ENCODE results near the gene LRMDA. TPM values are rescaled to one million over a fixed set of nuclear protein-coding genes. Genes with fewer than 3 reads are reported as not detected.

Gene LRMDA
- total and polyA plus RNA-seq, 2 of the 13 experiments (the other 11 are each of a cell fraction or from before 2014, with no cell fraction given): 13.4 to 22.0 TPM

DNA sequence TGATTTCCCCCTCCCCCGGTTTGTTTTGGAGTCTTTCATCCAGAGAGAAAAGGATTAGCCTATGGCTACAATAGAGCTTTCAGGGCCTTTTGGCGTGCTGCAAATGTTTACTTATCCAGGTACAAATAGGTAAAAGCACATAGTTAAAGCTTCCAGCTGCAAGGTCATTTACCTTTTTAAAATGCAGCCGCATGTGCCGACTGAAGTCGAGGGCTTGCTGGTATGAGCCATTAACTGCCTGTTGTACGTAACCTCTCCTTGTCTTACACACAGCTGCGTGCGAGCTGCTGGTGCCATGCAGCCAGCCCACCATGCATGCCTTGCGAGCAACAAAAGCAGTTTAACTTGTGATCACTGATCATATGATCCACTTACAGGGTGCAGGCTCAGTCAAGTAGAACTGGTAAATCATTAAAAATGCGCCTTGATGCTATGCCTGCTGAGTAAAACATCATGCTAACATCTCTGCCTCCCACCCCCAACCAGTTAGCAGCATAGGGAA is 866.4 kb downstream of the LRMDA start (continued):
- TF ChIP-seq MIER2 (CRISPR knock-in tag; IDR thresholded peaks at IDR 0.05) (no peak), TOPORS (CRISPR knock-in tag; IDR thresholded peaks at IDR 0.05) (peak; percentile 65; the same call in 1 of the 2 replicates), NFRKB (IDR thresholded peaks at IDR 0.05) (no peak), ISL2 (CRISPR knock-in tag; IDR thresholded peaks at IDR 0.05) (peak; percentile 82), MIXL1 (CRISPR knock-in tag; IDR thresholded peaks at IDR 0.05) (peak; percentile 59), ZNF598 (CRISPR knock-in tag; IDR thresholded peaks at IDR 0.05; ENCODE audit: borderline replicate concordance) (no peak), CC2D1A (CRISPR knock-in tag; IDR thresholded peaks at IDR 0.05) (no peak), ZNF337 (CRISPR knock-in tag; IDR thresholded peaks at IDR 0.05; ENCODE audit: borderline replicate concordance, low read depth) (no peak), ZNF274 (CRISPR knock-in tag; IDR thresholded peaks at IDR 0.05) (0 out of 2 replicates have a peak, but pooled peaks have one; percentile 21), SRSF4 (IDR thresholded peaks at IDR 0.05; ENCODE audit: low read depth, low read length, poor library complexity, severe bottlenecking) (no peak), RFX3 (CRISPR knock-in tag; IDR thresholded peaks at IDR 0.05) (no peak)
- TF ChIP-seq, protein P1, sequence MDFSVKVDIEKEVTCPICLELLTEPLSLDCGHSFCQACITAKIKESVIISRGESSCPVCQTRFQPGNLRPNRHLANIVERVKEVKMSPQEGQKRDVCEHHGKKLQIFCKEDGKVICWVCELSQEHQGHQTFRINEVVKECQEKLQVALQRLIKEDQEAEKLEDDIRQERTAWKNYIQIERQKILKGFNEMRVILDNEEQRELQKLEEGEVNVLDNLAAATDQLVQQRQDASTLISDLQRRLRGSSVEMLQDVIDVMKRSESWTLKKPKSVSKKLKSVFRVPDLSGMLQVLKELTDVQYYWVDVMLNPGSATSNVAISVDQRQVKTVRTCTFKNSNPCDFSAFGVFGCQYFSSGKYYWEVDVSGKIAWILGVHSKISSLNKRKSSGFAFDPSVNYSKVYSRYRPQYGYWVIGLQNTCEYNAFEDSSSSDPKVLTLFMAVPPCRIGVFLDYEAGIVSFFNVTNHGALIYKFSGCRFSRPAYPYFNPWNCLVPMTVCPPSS (IDR thresholded peaks at IDR 0.05): no peak
- TF ChIP-seq, protein P2, sequence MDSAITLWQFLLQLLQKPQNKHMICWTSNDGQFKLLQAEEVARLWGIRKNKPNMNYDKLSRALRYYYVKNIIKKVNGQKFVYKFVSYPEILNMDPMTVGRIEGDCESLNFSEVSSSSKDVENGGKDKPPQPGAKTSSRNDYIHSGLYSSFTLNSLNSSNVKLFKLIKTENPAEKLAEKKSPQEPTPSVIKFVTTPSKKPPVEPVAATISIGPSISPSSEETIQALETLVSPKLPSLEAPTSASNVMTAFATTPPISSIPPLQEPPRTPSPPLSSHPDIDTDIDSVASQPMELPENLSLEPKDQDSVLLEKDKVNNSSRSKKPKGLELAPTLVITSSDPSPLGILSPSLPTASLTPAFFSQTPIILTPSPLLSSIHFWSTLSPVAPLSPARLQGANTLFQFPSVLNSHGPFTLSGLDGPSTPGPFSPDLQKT (CRISPR knock-in tag; IDR thresholded peaks at IDR 0.05; ENCODE audit: borderline replicate concordance): no peak
- TF ChIP-seq, protein P3, sequence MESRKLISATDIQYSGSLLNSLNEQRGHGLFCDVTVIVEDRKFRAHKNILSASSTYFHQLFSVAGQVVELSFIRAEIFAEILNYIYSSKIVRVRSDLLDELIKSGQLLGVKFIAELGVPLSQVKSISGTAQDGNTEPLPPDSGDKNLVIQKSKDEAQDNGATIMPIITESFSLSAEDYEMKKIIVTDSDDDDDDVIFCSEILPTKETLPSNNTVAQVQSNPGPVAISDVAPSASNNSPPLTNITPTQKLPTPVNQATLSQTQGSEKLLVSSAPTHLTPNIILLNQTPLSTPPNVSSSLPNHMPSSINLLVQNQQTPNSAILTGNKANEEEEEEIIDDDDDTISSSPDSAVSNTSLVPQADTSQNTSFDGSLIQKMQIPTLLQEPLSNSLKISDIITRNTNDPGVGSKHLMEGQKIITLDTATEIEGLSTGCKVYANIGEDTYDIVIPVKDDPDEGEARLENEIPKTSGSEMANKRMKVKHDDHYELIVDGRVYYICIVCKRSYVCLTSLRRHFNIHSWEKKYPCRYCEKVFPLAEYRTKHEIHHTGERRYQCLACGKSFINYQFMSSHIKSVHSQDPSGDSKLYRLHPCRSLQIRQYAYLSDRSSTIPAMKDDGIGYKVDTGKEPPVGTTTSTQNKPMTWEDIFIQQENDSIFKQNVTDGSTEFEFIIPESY (CRISPR knock-in tag; IDR thresholded peaks at IDR 0.05): no peak
- TF ChIP-seq, protein P4, sequence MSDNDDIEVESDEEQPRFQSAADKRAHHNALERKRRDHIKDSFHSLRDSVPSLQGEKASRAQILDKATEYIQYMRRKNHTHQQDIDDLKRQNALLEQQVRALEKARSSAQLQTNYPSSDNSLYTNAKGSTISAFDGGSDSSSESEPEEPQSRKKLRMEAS (IDR thresholded peaks at IDR 0.05): peak; percentile 89
- TF ChIP-seq, protein P5, sequence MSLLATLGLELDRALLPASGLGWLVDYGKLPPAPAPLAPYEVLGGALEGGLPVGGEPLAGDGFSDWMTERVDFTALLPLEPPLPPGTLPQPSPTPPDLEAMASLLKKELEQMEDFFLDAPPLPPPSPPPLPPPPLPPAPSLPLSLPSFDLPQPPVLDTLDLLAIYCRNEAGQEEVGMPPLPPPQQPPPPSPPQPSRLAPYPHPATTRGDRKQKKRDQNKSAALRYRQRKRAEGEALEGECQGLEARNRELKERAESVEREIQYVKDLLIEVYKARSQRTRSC (CRISPR knock-in tag; IDR thresholded peaks at IDR 0.05; ENCODE audit: low read depth): peak; percentile 89; the same call in 1 of the 2 replicates
- TF ChIP-seq, protein P6, sequence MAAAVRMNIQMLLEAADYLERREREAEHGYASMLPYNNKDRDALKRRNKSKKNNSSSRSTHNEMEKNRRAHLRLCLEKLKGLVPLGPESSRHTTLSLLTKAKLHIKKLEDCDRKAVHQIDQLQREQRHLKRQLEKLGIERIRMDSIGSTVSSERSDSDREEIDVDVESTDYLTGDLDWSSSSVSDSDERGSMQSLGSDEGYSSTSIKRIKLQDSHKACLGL (CRISPR knock-in tag; IDR thresholded peaks at IDR 0.05): no peak
- TF ChIP-seq, protein P7, sequence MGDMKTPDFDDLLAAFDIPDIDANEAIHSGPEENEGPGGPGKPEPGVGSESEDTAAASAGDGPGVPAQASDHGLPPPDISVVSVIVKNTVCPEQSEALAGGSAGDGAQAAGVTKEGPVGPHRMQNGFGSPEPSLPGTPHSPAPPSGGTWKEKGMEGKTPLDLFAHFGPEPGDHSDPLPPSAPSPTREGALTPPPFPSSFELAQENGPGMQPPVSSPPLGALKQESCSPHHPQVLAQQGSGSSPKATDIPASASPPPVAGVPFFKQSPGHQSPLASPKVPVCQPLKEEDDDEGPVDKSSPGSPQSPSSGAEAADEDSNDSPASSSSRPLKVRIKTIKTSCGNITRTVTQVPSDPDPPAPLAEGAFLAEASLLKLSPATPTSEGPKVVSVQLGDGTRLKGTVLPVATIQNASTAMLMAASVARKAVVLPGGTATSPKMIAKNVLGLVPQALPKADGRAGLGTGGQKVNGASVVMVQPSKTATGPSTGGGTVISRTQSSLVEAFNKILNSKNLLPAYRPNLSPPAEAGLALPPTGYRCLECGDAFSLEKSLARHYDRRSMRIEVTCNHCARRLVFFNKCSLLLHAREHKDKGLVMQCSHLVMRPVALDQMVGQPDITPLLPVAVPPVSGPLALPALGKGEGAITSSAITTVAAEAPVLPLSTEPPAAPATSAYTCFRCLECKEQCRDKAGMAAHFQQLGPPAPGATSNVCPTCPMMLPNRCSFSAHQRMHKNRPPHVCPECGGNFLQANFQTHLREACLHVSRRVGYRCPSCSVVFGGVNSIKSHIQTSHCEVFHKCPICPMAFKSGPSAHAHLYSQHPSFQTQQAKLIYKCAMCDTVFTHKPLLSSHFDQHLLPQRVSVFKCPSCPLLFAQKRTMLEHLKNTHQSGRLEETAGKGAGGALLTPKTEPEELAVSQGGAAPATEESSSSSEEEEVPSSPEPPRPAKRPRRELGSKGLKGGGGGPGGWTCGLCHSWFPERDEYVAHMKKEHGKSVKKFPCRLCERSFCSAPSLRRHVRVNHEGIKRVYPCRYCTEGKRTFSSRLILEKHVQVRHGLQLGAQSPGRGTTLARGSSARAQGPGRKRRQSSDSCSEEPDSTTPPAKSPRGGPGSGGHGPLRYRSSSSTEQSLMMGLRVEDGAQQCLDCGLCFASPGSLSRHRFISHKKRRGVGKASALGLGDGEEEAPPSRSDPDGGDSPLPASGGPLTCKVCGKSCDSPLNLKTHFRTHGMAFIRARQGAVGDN (CRISPR knock-in tag; IDR thresholded peaks at IDR 0.05): peak; percentile 87
- TF ChIP-seq, protein P8, sequence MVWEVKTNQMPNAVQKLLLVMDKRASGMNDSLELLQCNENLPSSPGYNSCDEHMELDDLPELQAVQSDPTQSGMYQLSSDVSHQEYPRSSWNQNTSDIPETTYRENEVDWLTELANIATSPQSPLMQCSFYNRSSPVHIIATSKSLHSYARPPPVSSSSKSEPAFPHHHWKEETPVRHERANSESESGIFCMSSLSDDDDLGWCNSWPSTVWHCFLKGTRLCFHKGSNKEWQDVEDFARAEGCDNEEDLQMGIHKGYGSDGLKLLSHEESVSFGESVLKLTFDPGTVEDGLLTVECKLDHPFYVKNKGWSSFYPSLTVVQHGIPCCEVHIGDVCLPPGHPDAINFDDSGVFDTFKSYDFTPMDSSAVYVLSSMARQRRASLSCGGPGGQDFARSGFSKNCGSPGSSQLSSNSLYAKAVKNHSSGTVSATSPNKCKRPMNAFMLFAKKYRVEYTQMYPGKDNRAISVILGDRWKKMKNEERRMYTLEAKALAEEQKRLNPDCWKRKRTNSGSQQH (CRISPR knock-in tag; IDR thresholded peaks at IDR 0.05; ENCODE audit: low read depth): peak; percentile 80; the same call in 1 of the 2 replicates

Measured in HepG2 (cell line).